Tibial nerve (tissue), 4 donors: ENCODE measurements around the gene SLC5A2. TPM values are rescaled to one million over a fixed set of nuclear protein-coding genes. Genes with fewer than 3 reads are reported as not detected.

Source experiments
- DNase-seq, 2 donors: peaks; one replicate each; pipeline ENCODE4 v3.0.0-alpha.2; 2019; ENCODE audit warnings: low spot score in 2 of 2
- H3K27ac ChIP-seq, 4 donors: fragments of 200-600 bp; sonication (generic) in 3 of 4; one replicate each; pipeline ENCODE4 v1.5.1; 2017 to 2019; ENCODE audit warnings: mild to moderate bottlenecking in 1 of 4
- H3K27me3 ChIP-seq, 2 donors: fragments of 200-600 bp; sonication (generic) in 1 of 2; one replicate each; pipeline versions ENCODE4 v1.5.1 to v1.6.0; 2017 to 2019
- H3K36me3 ChIP-seq, 3 donors: fragments of 200-600 bp; sonication (generic); one replicate each; pipeline ENCODE4 v1.5.1; 2018 to 2019
- H3K4me1 ChIP-seq, 4 donors: fragments of 200-600 bp; sonication (generic) in 3 of 4; one replicate each; pipeline ENCODE4 v1.5.1; 2017 to 2019
- H3K4me3 ChIP-seq, 4 donors: fragments of 200-600 bp; sonication (generic) in 3 of 4; one replicate each; pipeline ENCODE4 v1.5.1; 2017 to 2019; ENCODE audit warnings: mild to moderate bottlenecking in 1 of 4, moderate library complexity in 1 of 4
- H3K9me3 ChIP-seq, 4 donors: fragments of 200-600 bp; sonication (generic) in 3 of 4; one replicate each; pipeline ENCODE4 v1.5.1; 2017 to 2019
- CTCF ChIP-seq, 5 experiments: fragments of 200-600 bp in 3 of 5; fragments of 450-650 bp in 2 of 5; sonication (generic) in 3 of 5; IDR thresholded peaks; one replicate each; pipeline ENCODE4 v1.5.1; 2016 to 2019; ENCODE audit warnings: antibody characterized with exemption in 5 of 5, mild to moderate bottlenecking in 3 of 5, moderate library complexity in 2 of 5
- EP300 ChIP-seq, 2 donors: sonication (generic); formaldehyde crosslinking; IDR thresholded peaks; one replicate each; pipeline ENCODE4 v1.6.1; 2017; ENCODE audit warnings: antibody characterized with exemption in 2 of 2, mild to moderate bottlenecking in 1 of 2
- POLR2A ChIP-seq, 2 donors: fragments of 450-650 bp; IDR thresholded peaks; one replicate each; pipeline ENCODE4 v1.6.1; 2017; ENCODE audit warnings: antibody characterized with exemption in 2 of 2, mild to moderate bottlenecking in 2 of 2, moderate library complexity in 2 of 2
- WGBS, 2 donors: methylation state at CpG; one replicate each; pipeline ENCODE4 v1.1.5; 2018; 5-methylcytosine and 5-hydroxymethylcytosine counted together
- total RNA-seq, 4 donors: library from RNA; depleted of rRNA; stranded (reverse); fragments of >200 nt; gene quantifications; one replicate each; pipeline ENCODE4 v1.1.0, GENCODE V29; 2016

SLC5A2 gene
- total RNA-seq, 4 donors from 2014 or later, result not detected

- Histone ChIP-seq H3K36me3 (peaks cover 0 to 43% (median under 1%) of the 10 kb centered on the region in 3 donors), H3K9me3 (no peaks in the 10 kb centered on the region), H3K4me3 (no peak overlapping the region), H3K4me1 (peaks cover 0 to 37% (median 12%) of the 10 kb centered on the region in 4 donors), H3K27me3 (no peaks in the 10 kb centered on the region), H3K27ac (peak overlapping the region in 2 of 4 donors; percentile 97 to 98)
- TF ChIP-seq POLR2A (IDR thresholded peaks at IDR 0.05), result no peak
- no peak for TF ChIP-seq EP300 (IDR thresholded peaks at IDR 0.05)
- TF ChIP-seq CTCF (IDR thresholded peaks at IDR 0.05), result no peak
- 72 to 84% methylated on average over 3 of the region's 3 CpGs for WGBS, 2 donors
- DNase-seq, result no peak
Observed at GRCh38 chr16:31470615-31471014, 12.3 kb upstream of the SLC5A2 start.

- DNase-seq, result no peak
- H3K27me3 ChIP-seq, result no peaks in the 10 kb centered on the region
- H3K4me3 ChIP-seq, result peak overlapping the region; percentile 52 to 83 (median 65)
- no peaks in the 10 kb centered on the region for H3K9me3 ChIP-seq
- 23 to 24% methylated on average over 15 of the region's 15 CpGs for WGBS, 2 donors
- peaks cover 0 to 43% (median 4%) of the 10 kb centered on the region in 3 donors for H3K36me3 ChIP-seq
- TF ChIP-seq POLR2A (IDR thresholded peaks at IDR 0.05), result no peak
- TF ChIP-seq EP300 (IDR thresholded peaks at IDR 0.05), result no peak
- TF ChIP-seq CTCF (IDR thresholded peaks at IDR 0.05), result no peak
- H3K27ac ChIP-seq, result peak overlapping the region; percentile 88 to 98 (median 96)
- peaks cover 0 to 44% (median 12%) of the 10 kb centered on the region in 4 donors for H3K4me1 ChIP-seq
Observed at GRCh38 chr16:31471241-31471874, 11.6 kb upstream of the SLC5A2 start.

- H3K9me3 ChIP-seq, result no peaks in the 10 kb centered on the region
- TF ChIP-seq CTCF (IDR thresholded peaks at IDR 0.05) (no peak), EP300 (IDR thresholded peaks at IDR 0.05) (no peak), POLR2A (IDR thresholded peaks at IDR 0.05) (no peak)
- DNase-seq, result peak; percentile 40 to 44
- H3K27me3 ChIP-seq, result no peaks in the 10 kb centered on the region
- peaks cover 0 to 48% (median 12%) of the 10 kb centered on the region in 4 donors for H3K4me1 ChIP-seq
- peaks cover 0 to 43% (median 4%) of the 10 kb centered on the region in 3 donors for H3K36me3 ChIP-seq
- 0 to 1% methylated on average over 33 to 46 of the region's 63 CpGs for WGBS, 2 donors
- peak within 1 kb of the TSS; percentile 88 to 98 (median 96) for H3K27ac ChIP-seq
- H3K4me3 ChIP-seq, result peak within 1 kb of the TSS; percentile 52 to 83 (median 65)
Observed at GRCh38 chr16:31471875-31472708, 10.8 kb upstream of the SLC5A2 start, which contains the start of gene TGFB1I1. Gene TGFB1I1 (plus strand): TSS chr16:31472152. CDS start chr16:31472189, 37 bp downstream.

- Histone ChIP-seq H3K4me3 (peak overlapping the region; percentile 52 to 83 (median 65)), H3K4me1 (peaks cover 0 to 52% (median 12%) of the 10 kb centered on the region in 4 donors), H3K27ac (peak overlapping the region; percentile 88 to 98 (median 96)), H3K27me3 (no peaks in the 10 kb centered on the region), H3K36me3 (peaks cover 0 to 46% (median 4%) of the 10 kb centered on the region in 3 donors), H3K9me3 (no peaks in the 10 kb centered on the region)
- TF ChIP-seq CTCF (IDR thresholded peaks at IDR 0.05), result peak; percentile 55 to 89 (median 84)
- peak in 1 of 2 donors; percentile 32 for TF ChIP-seq POLR2A (IDR thresholded peaks at IDR 0.05)
- peak in 1 of 2 donors; percentile 72 for TF ChIP-seq EP300 (IDR thresholded peaks at IDR 0.05)
- WGBS, 2 donors, result 15 to 25% methylated on average over 20 of the region's 20 CpGs
- DNase-seq, result peak; percentile 83 to 84
Observed at GRCh38 chr16:31472709-31473203, 10.2 kb upstream of the SLC5A2 start.
